Measurements from ENCODE around the gene ANKRD62. TPM values are rescaled to one million over a fixed set of nuclear protein-coding genes. Genes with fewer than 3 reads are reported as not detected.
A peak's percentile ranks its signal among the peaks of the same experiment; 100 is the strongest.
"Not testable (repeated sequence)": the region's sequence is repeated elsewhere in the genome, so short reads cannot be mapped to it uniquely, and the experiment has no call there.

Gene ANKRD62
- total RNA-seq, 4 donors from 2014 or later = 0.13 TPM; not detected in 3

DNA sequence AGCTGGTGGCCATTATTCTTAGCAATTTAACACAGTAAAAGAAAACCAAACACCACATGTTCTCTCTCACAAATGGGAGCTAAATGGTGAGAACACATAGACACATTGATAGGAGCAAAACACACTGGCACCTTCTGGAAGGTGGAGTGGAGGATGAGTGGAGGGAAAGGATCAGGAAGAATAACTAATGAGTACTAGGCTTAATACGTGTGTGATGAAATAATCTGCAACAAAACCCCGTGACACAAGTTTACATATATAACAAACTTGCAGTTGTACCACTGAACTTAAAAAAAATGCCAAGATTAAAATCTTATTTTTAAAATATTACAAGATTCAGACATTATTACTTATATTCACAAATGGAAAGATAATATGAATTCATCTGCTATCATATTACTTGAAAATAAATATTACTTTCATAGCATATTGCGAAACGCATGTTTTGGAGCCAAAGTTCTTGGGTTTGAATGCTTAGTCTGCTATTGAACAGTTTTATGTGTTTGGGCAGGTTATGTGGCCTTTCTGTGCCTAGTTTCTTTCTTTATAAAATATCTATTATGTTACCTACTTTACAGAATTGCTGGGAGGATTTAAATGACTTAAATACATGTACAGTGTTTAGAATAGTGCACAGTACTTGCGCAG is 20.5 kb downstream of the ANKRD62 start:
- no peaks in the 10 kb centered on the region for H3K4me1 ChIP-seq
- DNase-seq = no peak
- intact Hi-C loops (cut with DNase I) = no loop called here
- H3K36me3 ChIP-seq = no peaks in the 10 kb centered on the region
- H3K27ac ChIP-seq = no peak overlapping the region
- TF ChIP-seq POLR2A (IDR thresholded peaks at IDR 0.05) (no peak), CTCF (IDR thresholded peaks at IDR 0.05) (no peak)
- no peak overlapping the region for H3K4me3 ChIP-seq (replicated peaks in 1 of 3)
- H3K9me3 ChIP-seq = no peaks in the 10 kb centered on the region
- 83 to 84% methylated on average over 5 of the region's 5 CpGs for WGBS, 2 donors
- H3K27me3 ChIP-seq = no peaks in the 10 kb centered on the region

GRCh38 chr18:12119358-12119757 is 25.7 kb downstream of the ANKRD62 start:
- H3K4me3 ChIP-seq (replicated peaks in 1 of 3) = no peak overlapping the region
- H3K27me3 ChIP-seq = no peaks in the 10 kb centered on the region
- intact Hi-C loops (cut with DNase I) = no loop called here
- TF ChIP-seq POLR2A (IDR thresholded peaks at IDR 0.05) (no peak), CTCF (IDR thresholded peaks at IDR 0.05) (no peak)
- WGBS, 2 donors = 79 to 97% methylated on average over 2 of the region's 2 CpGs
- H3K27ac ChIP-seq = no peak overlapping the region
- DNase-seq = no peak
- H3K9me3 ChIP-seq = no peaks in the 10 kb centered on the region
- no peaks in the 10 kb centered on the region for H3K36me3 ChIP-seq
- no peaks in the 10 kb centered on the region for H3K4me1 ChIP-seq

DNA sequence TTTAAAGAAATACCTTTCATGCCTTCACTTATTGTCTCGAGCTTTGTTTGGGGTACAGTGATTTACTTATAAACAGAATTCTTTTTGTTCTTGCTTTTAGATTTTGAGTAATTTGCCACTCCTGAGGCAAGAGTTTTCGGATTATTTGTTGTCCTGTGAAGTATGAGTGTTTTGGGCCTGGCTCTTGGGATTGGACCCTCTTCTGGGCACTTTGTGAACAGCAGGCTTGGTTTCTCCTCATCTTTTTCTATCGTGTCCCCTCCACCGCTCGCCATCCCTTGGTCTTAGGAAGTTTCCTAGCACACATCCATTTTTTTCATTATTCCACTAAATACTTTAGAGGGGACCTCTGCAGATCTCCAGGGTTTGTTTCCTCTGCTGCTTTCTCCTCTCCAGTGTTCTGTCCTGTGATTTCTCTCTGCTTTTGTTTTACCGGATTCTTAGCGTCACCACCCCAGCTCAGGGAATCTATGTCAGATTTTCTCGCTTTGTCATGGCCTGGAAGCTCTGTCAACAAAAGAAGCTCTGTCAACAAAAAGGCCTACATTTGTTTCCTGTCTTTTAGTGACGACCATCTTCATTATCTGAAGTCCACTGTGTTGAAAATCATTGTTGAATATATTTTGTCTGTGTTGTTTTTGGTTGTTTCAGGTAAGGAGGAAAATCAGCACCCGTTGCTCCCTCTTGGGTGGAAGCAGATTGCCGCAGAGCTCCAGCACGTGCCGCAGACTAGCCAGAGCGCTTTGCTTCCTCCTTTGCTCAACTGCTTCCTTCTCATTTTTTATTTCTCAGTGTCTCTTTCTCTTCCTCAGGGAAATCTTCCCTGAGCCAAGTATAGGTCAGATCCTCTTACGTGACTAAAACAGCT is 27.8 kb downstream of the ANKRD62 start:
- H3K27ac ChIP-seq = no peak overlapping the region
- TF ChIP-seq CTCF (IDR thresholded peaks at IDR 0.05) (peak in 3 of 6 experiments; percentile 18 to 37 (median 29)), POLR2A (IDR thresholded peaks at IDR 0.05) (no peak)
- no peaks in the 10 kb centered on the region for H3K27me3 ChIP-seq
- H3K36me3 ChIP-seq = no peaks in the 10 kb centered on the region
- no peak overlapping the region for H3K4me3 ChIP-seq (replicated peaks in 1 of 3)
- intact Hi-C loops (cut with DNase I) = no loop called here
- H3K9me3 ChIP-seq = no peaks in the 10 kb centered on the region
- 69 to 73% methylated on average over 15 of the region's 15 CpGs for WGBS, 2 donors
- peak in 1 of 2 donors; percentile 13 for DNase-seq
- H3K4me1 ChIP-seq = no peaks in the 10 kb centered on the region

- H3K4me3 ChIP-seq (replicated peaks in 1 of 3); H3K27ac ChIP-seq; H3K4me1 ChIP-seq; DNase-seq; H3K27me3 ChIP-seq; H3K9me3 ChIP-seq; H3K36me3 ChIP-seq; intact Hi-C loops (cut with DNase I): not testable (repeated sequence)
- 87 to 89% methylated on average over 3 of the region's 3 CpGs for WGBS, 2 donors
These were observed 28.4 kb downstream of the ANKRD62 start for GRCh38 chr18:12122043-12122389.

GRCh38 chr18:12127647-12128046 is 34.0 kb downstream of the ANKRD62 start:
- DNase-seq; H3K4me3 ChIP-seq (replicated peaks in 1 of 3); H3K27me3 ChIP-seq; H3K36me3 ChIP-seq; H3K4me1 ChIP-seq; H3K9me3 ChIP-seq; H3K27ac ChIP-seq; intact Hi-C loops (cut with DNase I): not testable (repeated sequence)
- WGBS, 2 donors = 67 to 70% methylated on average over 4 of the region's 4 CpGs

DNA sequence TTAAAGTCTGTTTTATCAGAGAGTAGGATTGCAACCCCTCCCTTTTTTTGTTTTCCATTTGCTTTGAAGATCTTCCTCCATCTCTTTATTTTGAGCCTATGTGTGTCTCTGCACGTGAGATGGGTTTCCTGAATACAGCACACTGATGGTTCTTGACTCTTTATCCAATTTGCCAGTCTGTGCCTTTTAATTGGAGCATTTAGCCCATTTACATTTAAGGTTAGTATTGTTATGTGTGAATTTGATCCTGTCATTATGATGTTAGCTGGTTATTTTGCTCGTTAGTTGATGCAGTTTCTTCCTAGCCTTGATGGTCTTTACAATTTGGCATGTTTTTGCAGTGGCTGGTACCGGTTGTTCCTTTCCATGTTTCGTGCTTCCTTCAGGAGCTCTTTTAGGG is 45.2 kb downstream of the ANKRD62 start:
- intact Hi-C loops (cut with DNase I); H3K27ac ChIP-seq; H3K4me1 ChIP-seq; H3K4me3 ChIP-seq (replicated peaks in 1 of 3); H3K27me3 ChIP-seq; H3K36me3 ChIP-seq; H3K9me3 ChIP-seq; DNase-seq: not testable (repeated sequence)
- 81 to 84% methylated on average over 4 of the region's 4 CpGs for WGBS, 2 donors

DNA sequence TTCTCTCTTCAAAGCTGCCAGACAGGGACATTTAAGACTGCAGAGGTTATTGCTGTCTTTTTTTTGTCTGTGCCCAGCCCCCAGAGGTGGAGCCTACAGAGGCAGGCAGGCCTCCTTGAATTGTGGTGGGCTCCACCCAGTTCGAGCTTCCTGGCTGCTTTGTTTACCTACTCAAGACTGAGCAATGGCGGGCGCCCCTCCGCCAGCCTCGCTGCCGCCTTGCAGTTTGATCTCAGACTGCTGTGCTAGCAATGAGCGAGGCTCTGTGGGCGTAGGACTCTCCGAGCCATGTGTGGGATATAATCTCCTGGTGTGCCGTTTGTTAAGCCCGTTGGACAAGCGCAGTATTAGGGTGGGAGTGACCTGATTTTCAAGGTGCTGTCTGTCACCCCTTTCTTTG is 47.2 kb downstream of the ANKRD62 start:
- H3K27ac ChIP-seq; H3K36me3 ChIP-seq; intact Hi-C loops (cut with DNase I); DNase-seq; H3K4me1 ChIP-seq; H3K4me3 ChIP-seq (replicated peaks in 1 of 3); H3K9me3 ChIP-seq; H3K27me3 ChIP-seq: not testable (repeated sequence)
- WGBS, 2 donors = 94 to 96% methylated on average over 11 of the region's 12 CpGs

GRCh38 chr18:12141778-12142177 is 48.1 kb downstream of the ANKRD62 start:
- H3K4me3 ChIP-seq (replicated peaks in 1 of 3); H3K9me3 ChIP-seq; H3K4me1 ChIP-seq; H3K36me3 ChIP-seq; H3K27me3 ChIP-seq; DNase-seq; H3K27ac ChIP-seq; intact Hi-C loops (cut with DNase I): not testable (repeated sequence)
- WGBS, 2 donors = no CpG with 5 or more reads among the region's 5 CpGs

DNA sequence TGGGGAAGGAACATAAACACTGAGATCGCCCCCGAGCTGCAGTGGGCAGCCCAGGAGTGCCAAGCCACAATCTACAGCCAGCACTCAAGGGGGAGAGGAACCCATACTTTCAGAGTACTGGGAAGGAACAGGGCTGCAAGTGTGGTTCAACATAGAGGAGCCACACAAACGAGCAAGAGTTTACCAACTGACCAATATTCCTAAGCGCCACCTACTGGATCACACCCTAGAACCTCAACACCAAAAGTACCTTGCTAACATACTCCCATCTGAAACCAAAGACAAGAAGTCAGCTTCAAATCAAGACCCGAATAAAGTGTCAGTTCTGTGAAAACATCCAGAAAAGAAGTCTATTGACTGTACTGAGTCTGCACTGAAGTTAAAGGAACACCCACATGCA is 55.8 kb downstream of the ANKRD62 start:
- H3K4me3 ChIP-seq (replicated peaks in 1 of 3); H3K4me1 ChIP-seq; H3K27me3 ChIP-seq; H3K36me3 ChIP-seq; DNase-seq; intact Hi-C loops (cut with DNase I); H3K27ac ChIP-seq; H3K9me3 ChIP-seq: not testable (repeated sequence)
- WGBS, 2 donors = no CpG with 5 or more reads among the region's 5 CpGs
